Neural cell (in vitro differentiated cells): ENCODE data around the gene SARNP. TPM values are rescaled to one million over a fixed set of nuclear protein-coding genes. Genes with fewer than 3 reads are reported as not detected.

Experiments
- H2AFZ ChIP-seq: fragments of 200-600, 300-800 bp; sonication (generic), shearing (Covaris generic); 2 replicates; pipeline ENCODE4 v1.6.0; 2014; ENCODE audit warnings: low read depth, mild to moderate bottlenecking, antibody characterized with exemption, low read length, moderate library complexity
- H3F3A ChIP-seq: fragments of 200-600 bp; shearing (Covaris generic); 2 replicates; pipeline ENCODE4 v1.6.1; 2016; ENCODE audit warnings: mild to moderate bottlenecking, moderate library complexity, mixed read lengths, antibody characterized with exemption, low read length; ENCODE audit not compliant: insufficient read depth, poor library complexity, severe bottlenecking
- H3K27ac ChIP-seq: fragments of 200-600, 300-800 bp; sonication (generic), shearing (Covaris generic); 2 replicates; pipeline ENCODE4 v1.5.1; 2014; ENCODE audit warnings: mild to moderate bottlenecking, low read length, moderate library complexity
- H3K27me3 ChIP-seq: fragments of 300-800, 200-600 bp; sonication (generic), shearing (Covaris generic); 2 replicates; pipeline ENCODE4 v1.6.0; 2014; ENCODE audit warnings: mild to moderate bottlenecking, low read depth, low read length, moderate library complexity; ENCODE audit not compliant: insufficient read depth
- H3K36me3 ChIP-seq: fragments of 300-800, 200-600 bp; sonication (generic), shearing (Covaris generic); 2 replicates; pipeline ENCODE4 v1.5.1; 2014; ENCODE audit warnings: mild to moderate bottlenecking, antibody characterized with exemption, low read length, moderate library complexity; ENCODE audit not compliant: insufficient read depth
- H3K4me2 ChIP-seq: fragments of 300-800, 200-600 bp; sonication (generic), shearing (Covaris generic); 2 replicates; pipeline ENCODE4 v1.6.0; 2014; ENCODE audit warnings: mild to moderate bottlenecking, low read length
- H3K4me3 ChIP-seq: fragments of 300-800, 200-600 bp; sonication (generic), shearing (Covaris generic); 2 replicates; pipeline ENCODE4 v1.5.1; 2014; ENCODE audit warnings: mild to moderate bottlenecking, low read length, moderate library complexity
- H3K79me2 ChIP-seq: fragments of 200-600 bp; shearing (Covaris generic); replicated peaks from 2 replicates; pipeline ENCODE4 v1.6.0; 2014; ENCODE audit warnings: mild to moderate bottlenecking, low read length, moderate library complexity; ENCODE audit not compliant: insufficient read depth
- H3K9ac ChIP-seq: fragments of 300-800, 200-600 bp; sonication (generic), shearing (Covaris generic); 2 replicates; pipeline ENCODE4 v1.6.1; 2016; ENCODE audit warnings: mild to moderate bottlenecking, low read length, mixed read lengths
- H3K9me2 ChIP-seq: fragments of 200-600 bp; shearing (Covaris generic); 2 replicates; pipeline ENCODE4 v1.6.1; 2016; ENCODE audit warnings: mild to moderate bottlenecking, low read length, mixed read lengths; ENCODE audit not compliant: insufficient read depth
- H3K9me3 ChIP-seq: fragments of 200-600, 300-800 bp; sonication (generic), shearing (Covaris generic); 2 replicates; pipeline ENCODE4 v1.6.1; 2016; ENCODE audit warnings: mild to moderate bottlenecking, mixed run types, low read length, moderate library complexity, mixed read lengths
- H4K20me1 ChIP-seq: fragments of 200-600 bp; shearing (Covaris generic); 2 replicates; pipeline ENCODE4 v1.6.1; 2016; ENCODE audit warnings: mild to moderate bottlenecking, mixed run types; ENCODE audit not compliant: insufficient read depth
- CTCF ChIP-seq: fragments of 450-650 bp; IDR thresholded peaks from 2 replicates; pipeline ENCODE4 v1.5.1; 2014; ENCODE audit warnings: antibody characterized with exemption, mild to moderate bottlenecking, moderate library complexity; ENCODE audit not compliant: poor library complexity, severe bottlenecking
- EP300 ChIP-seq: fragments of 450-650 bp; conservative IDR thresholded peaks from 2 replicates; pipeline ENCODE4 v1.6.1; 2014; ENCODE audit warnings: antibody characterized with exemption, mild to moderate bottlenecking, moderate library complexity; ENCODE audit not compliant: poor library complexity, severe bottlenecking
- EZH2 ChIP-seq: fragments of 200-600, 300-800 bp; shearing (Covaris generic), sonication (generic); IDR thresholded peaks from 2 replicates; pipeline ENCODE4 v1.6.1; 2014; ENCODE audit warnings: antibody characterized with exemption, low read length, borderline replicate concordance, mild to moderate bottlenecking; ENCODE audit not compliant: insufficient read depth, poor library complexity, severe bottlenecking
- MXI1 ChIP-seq: fragments of 450-650 bp; conservative IDR thresholded peaks from 2 replicates; pipeline ENCODE4 v1.6.1; 2014; ENCODE audit warnings: antibody characterized with exemption, mild to moderate bottlenecking; ENCODE audit not compliant: poor library complexity, severe bottlenecking
- POLR2AphosphoS5 ChIP-seq: IDR thresholded peaks from 2 replicates; pipeline ENCODE4 v1.6.1; 2012
- RAD21 ChIP-seq: fragments of 450-650 bp; conservative IDR thresholded peaks from 2 replicates; pipeline ENCODE4 v1.6.1; 2014; ENCODE audit warnings: antibody characterized with exemption, mild to moderate bottlenecking, moderate library complexity
- REST ChIP-seq: IDR thresholded peaks from 2 replicates; pipeline ENCODE4 v1.6.1; 2012; ENCODE audit warnings: borderline replicate concordance
- SMC3 ChIP-seq: fragments of 450-650 bp; conservative IDR thresholded peaks from 2 replicates; pipeline ENCODE4 v1.6.1; 2014; ENCODE audit warnings: antibody characterized with exemption, mild to moderate bottlenecking, moderate library complexity; ENCODE audit not compliant: poor library complexity
- TAF1 ChIP-seq: IDR thresholded peaks from 2 replicates; pipeline ENCODE4 v1.6.1; 2012; ENCODE audit warnings: low read depth
- polyA plus RNA-seq: library from polyadenylated mRNA; depleted of rRNA; stranded (reverse); fragments of >200 nt; gene quantifications from 2 replicates; pipeline ENCODE4 v1.2.3, GENCODE V29; 2014

Gene SARNP
- polyA plus RNA-seq, 1 donor from 2014 or later, result 332 TPM

- H3K79me2 ChIP-seq, result peaks cover 5% of the 10 kb centered on the region
- H3K4me3 ChIP-seq, result no peak overlapping the region
- H3K9me3 ChIP-seq, result no peaks in the 10 kb centered on the region
- no peaks in the 10 kb centered on the region for H4K20me1 ChIP-seq
- H2AFZ ChIP-seq, result no peak overlapping the region
- peaks cover 10% of the 10 kb centered on the region for H3K36me3 ChIP-seq
- no peak overlapping the region for H3K9ac ChIP-seq
- H3K27ac ChIP-seq, result no peak overlapping the region
- no peak overlapping the region for H3K4me2 ChIP-seq
- TF ChIP-seq EZH2, result no peak
- TF ChIP-seq CTCF, result no peak
- no peak for TF ChIP-seq POLR2AphosphoS5
- no peak for TF ChIP-seq TAF1
- TF ChIP-seq RAD21, result no peak
- TF ChIP-seq MXI1, result no peak
- TF ChIP-seq EP300, result no peak
- no peak for TF ChIP-seq REST
- no peak for TF ChIP-seq SMC3
- no peaks in the 10 kb centered on the region for H3K9me2 ChIP-seq
- H3K27me3 ChIP-seq, result no peaks in the 10 kb centered on the region
- no peaks in the 10 kb centered on the region for H3F3A ChIP-seq
Measured at GRCh38 chr12:55795950-55796349, 21.6 kb downstream of the SARNP start.

GRCh38 chr12:55789893-55790292 is 27.6 kb downstream of the SARNP start:
- H3K27ac ChIP-seq, result no peak overlapping the region
- no peaks in the 10 kb centered on the region for H3K79me2 ChIP-seq
- no peak overlapping the region for H3K4me2 ChIP-seq
- no peak overlapping the region for H3K4me3 ChIP-seq
- no peak overlapping the region for H2AFZ ChIP-seq
- no peak overlapping the region for H3K9ac ChIP-seq
- H4K20me1 ChIP-seq, result no peaks in the 10 kb centered on the region
- H3F3A ChIP-seq, result no peaks in the 10 kb centered on the region
- peaks cover 14% of the 10 kb centered on the region for H3K36me3 ChIP-seq
- no peaks in the 10 kb centered on the region for H3K9me2 ChIP-seq
- no peaks in the 10 kb centered on the region for H3K9me3 ChIP-seq
- TF ChIP-seq SMC3, result no peak
- no peak for TF ChIP-seq TAF1
- no peak for TF ChIP-seq EP300
- no peak for TF ChIP-seq CTCF
- TF ChIP-seq EZH2, result no peak
- no peak for TF ChIP-seq REST
- no peak for TF ChIP-seq MXI1
- TF ChIP-seq POLR2AphosphoS5, result no peak
- TF ChIP-seq RAD21, result no peak
- no peaks in the 10 kb centered on the region for H3K27me3 ChIP-seq
